GM12878 (cell line): ENCODE measurements around the gene TCF20. TPM values are rescaled to one million over a fixed set of nuclear protein-coding genes. Genes with fewer than 3 reads are reported as not detected.

Source experiments
- BRCA1 ChIP-seq: IDR thresholded peaks from 2 replicates; pipeline ENCODE4 v1.6.1; 2011; ENCODE audit warnings: low read depth, low read length, improper control_type of control experiment
- E2F4 ChIP-seq: IDR thresholded peaks from 2 replicates; pipeline ENCODE4 v1.6.1; 2012; ENCODE audit warnings: low read depth, low read length, improper control_type of control experiment
- NKRF ChIP-seq: fragments of 450-650 bp; conservative IDR thresholded peaks from 2 replicates; pipeline ENCODE4 v1.6.1; 2017; ENCODE audit warnings: mild to moderate bottlenecking, moderate library complexity
- POLR2AphosphoS5 ChIP-seq: IDR thresholded peaks from 2 replicates; pipeline ENCODE4 v1.6.1; 2011; ENCODE audit warnings: mild to moderate bottlenecking, low read length, inconsistent platforms
- REST ChIP-seq: IDR thresholded peaks from 2 replicates; pipeline ENCODE4 v1.6.1; 2012; ENCODE audit warnings: mild to moderate bottlenecking, low read depth, low read length
- polyA plus RNA-seq, 11 experiments: library from polyadenylated mRNA; depleted of rRNA in 4 of 11; unstranded in 6 of 11; stranded (reverse) in 5 of 11; fragments of >200 nt; fragmentation: Nextera tagmentation in 4 of 11; fragmentation: Illumina TruSeq in 1 of 11; extraction: Ambion mirVana in 4 of 11; extraction: Trizol in 1 of 11; gene quantifications; 1 replicate in 1 of 11; 2 replicates in 10 of 11; pipeline versions ENCODE4 v1.2.1 to v1.2.3, GENCODE V29; 2011 to 2016; ENCODE audit warnings: inconsistent platforms in 2 of 11, missing spikeins in 2 of 11, low read depth in 1 of 11
- total RNA-seq, 4 experiments: library from RNA; depleted of rRNA in 3 of 4; stranded (reverse); fragments of >200 nt in 3 of 4; fragmentation: Illumina TruSeq in 1 of 4; extraction: Trizol in 1 of 4; gene quantifications; 2 replicates each; pipeline versions ENCODE4 v1.2.1 to v1.2.3, GENCODE V29; 2013 to 2021

Gene TCF20
- total and polyA plus RNA-seq, 10 of the 15 experiments (the other 5 are each of a cell fraction or from before 2014, with no cell fraction given) = 0.64 to 52.9 (median 22.6) TPM

GRCh38 chr22:42304324-42304790, 33.9 kb upstream of the TCF20 start (continued):
- TF ChIP-seq REST (no peak), E2F4 (no peak), NKRF (no peak), BRCA1 (no peak), POLR2AphosphoS5 (no peak)
